ENCODE data around the gene ZFPM1.
"Not testable (repeated sequence)": the region's sequence is repeated elsewhere in the genome, so short reads cannot be mapped to it uniquely, and the experiment has no call there.

The ZFPM1 gene

GRCh38 chr16:88453217-88453531, at the start of gene ZFPM1:
ZFPM1 (plus strand) TSS chr16:88453280; CDS start chr16:88453639, 359 bp downstream.
- peak; percentile 72 for TF ChIP-seq POLR2A (IDR thresholded peaks at IDR 0.05; ENCODE audit: low read depth, low read length)
- DNase-seq (ENCODE audit: insufficient read length, low spot score): peak; percentile 96
- no peak for FAIRE-seq

- DNase-seq (ENCODE audit: insufficient read length, low spot score) (no peak), FAIRE-seq (no peak)
- no peak for TF ChIP-seq POLR2A (IDR thresholded peaks at IDR 0.05; ENCODE audit: low read depth, low read length)
These were observed 49.1 kb upstream of the ZFPM1 start for GRCh38 chr16:88403794-88404581.

GRCh38 chr16:88404769-88405168, 48.3 kb upstream of the ZFPM1 start:
- FAIRE-seq: no peak

GRCh38 chr16:88405216-88406060, 47.6 kb upstream of the ZFPM1 start:
- no peak for DNase-seq (ENCODE audit: insufficient read length, low spot score)
- no peak for FAIRE-seq
- no peak for TF ChIP-seq POLR2A (IDR thresholded peaks at IDR 0.05; ENCODE audit: low read depth, low read length)

More at GRCh38 chr16:88404769-88405168, 48.3 kb upstream of the ZFPM1 start:
- no peak for TF ChIP-seq POLR2A (IDR thresholded peaks at IDR 0.05; ENCODE audit: low read depth, low read length)
- DNase-seq (ENCODE audit: insufficient read length, low spot score): no peak

- no peak for TF ChIP-seq POLR2A (IDR thresholded peaks at IDR 0.05; ENCODE audit: low read depth, low read length)
- FAIRE-seq (no peak), DNase-seq (ENCODE audit: insufficient read length, low spot score) (no peak)
These were observed 46.7 kb upstream of the ZFPM1 start for GRCh38 chr16:88406096-88407041.

GRCh38 chr16:88407042-88407420, 46.0 kb upstream of the ZFPM1 start:
- TF ChIP-seq POLR2A (IDR thresholded peaks at IDR 0.05; ENCODE audit: low read depth, low read length): no peak
- FAIRE-seq (no peak), DNase-seq (ENCODE audit: insufficient read length, low spot score) (no peak)

GRCh38 chr16:88407807-88408206, 45.3 kb upstream of the ZFPM1 start:
- TF ChIP-seq POLR2A (IDR thresholded peaks at IDR 0.05; ENCODE audit: low read depth, low read length): no peak
- FAIRE-seq (no peak), DNase-seq (ENCODE audit: insufficient read length, low spot score) (no peak)

- DNase-seq (ENCODE audit: insufficient read length, low spot score) (no peak), FAIRE-seq (no peak)
- no peak for TF ChIP-seq POLR2A (IDR thresholded peaks at IDR 0.05; ENCODE audit: low read depth, low read length)
These were observed 44.4 kb upstream of the ZFPM1 start for GRCh38 chr16:88408561-88409142.

- no peak for TF ChIP-seq POLR2A (IDR thresholded peaks at IDR 0.05; ENCODE audit: low read depth, low read length)
- FAIRE-seq: no peak
- no peak for DNase-seq (ENCODE audit: insufficient read length, low spot score)
These were observed 43.6 kb upstream of the ZFPM1 start for GRCh38 chr16:88409296-88410065.

- DNase-seq (ENCODE audit: insufficient read length, low spot score); FAIRE-seq: not testable (repeated sequence)
These were observed 42.6 kb upstream of the ZFPM1 start for GRCh38 chr16:88410297-88410968.

GRCh38 chr16:88411951-88412576, 41.0 kb upstream of the ZFPM1 start:
- FAIRE-seq (no peak), DNase-seq (ENCODE audit: insufficient read length, low spot score) (no peak)
- TF ChIP-seq POLR2A (IDR thresholded peaks at IDR 0.05; ENCODE audit: low read depth, low read length): no peak

- FAIRE-seq: no peak
- no peak for TF ChIP-seq POLR2A (IDR thresholded peaks at IDR 0.05; ENCODE audit: low read depth, low read length)
- DNase-seq (ENCODE audit: insufficient read length, low spot score): no peak
These were observed 40.3 kb upstream of the ZFPM1 start for GRCh38 chr16:88412766-88413165.
